Heart left ventricle (tissue), 16 donors: ENCODE measurements around the gene CTDSPL2. TPM values are rescaled to one million over a fixed set of nuclear protein-coding genes. Genes with fewer than 3 reads are reported as not detected.
"Not testable (repeated sequence)": the region's sequence is repeated elsewhere in the genome, so short reads cannot be mapped to it uniquely, and the experiment has no call there.

Experiments
- ATAC-seq, 4 donors: fragments of 200-7000 bp; cut with Tn5 transposase; one replicate each; pipeline ENCODE4 v1.9.1; 2020 to 2022; ENCODE audit warnings: moderate library complexity in 4 of 4, mild to moderate bottlenecking in 3 of 4, moderate number of reproducible peaks in 1 of 4
- DNase-seq, 5 donors: peaks; one replicate each; pipeline ENCODE4 v3.0.0-alpha.2; 2020
- H3K27ac ChIP-seq, 12 donors: fragments of 200-600 bp; sonication (generic) in 4 of 12; one replicate each; pipeline versions ENCODE4 v1.5.0 to v1.8.0; 2016 to 2022; ENCODE audit warnings: mild to moderate bottlenecking in 2 of 12
- H3K27me3 ChIP-seq, 9 donors: fragments of 200-600 bp; sonication (generic) in 2 of 9; one replicate each; pipeline versions ENCODE4 v1.5.1 to v1.8.0; 2016 to 2022; ENCODE audit warnings: mild to moderate bottlenecking in 3 of 9
- H3K36me3 ChIP-seq, 9 donors: fragments of 200-600 bp; sonication (generic) in 2 of 9; one replicate each; pipeline versions ENCODE4 v1.5.0 to v1.8.0; 2018 to 2022; ENCODE audit warnings: mild to moderate bottlenecking in 2 of 9
- H3K4me1 ChIP-seq, 12 donors: fragments of 200-600 bp; sonication (generic) in 4 of 12; one replicate each; pipeline versions ENCODE4 v1.5.0 to v1.8.0; 2016 to 2022; ENCODE audit warnings: mild to moderate bottlenecking in 3 of 12
- H3K4me3 ChIP-seq, 12 donors: fragments of 200-600 bp; sonication (generic) in 4 of 12; one replicate each; pipeline versions ENCODE4 v1.5.0 to v1.8.0; 2017 to 2022; ENCODE audit warnings: mild to moderate bottlenecking in 9 of 12, moderate library complexity in 4 of 12
- H3K9me3 ChIP-seq, 12 donors: fragments of 200-600 bp; sonication (generic) in 4 of 12; one replicate each; pipeline versions ENCODE4 v1.5.0 to v1.8.0; 2016 to 2022; ENCODE audit warnings: mild to moderate bottlenecking in 1 of 12
- POLR2A ChIP-seq, 2 donors: fragments of 450-650 bp; IDR thresholded peaks; one replicate each; pipeline ENCODE4 v1.6.1; 2017; ENCODE audit warnings: antibody characterized with exemption in 2 of 2, mild to moderate bottlenecking in 2 of 2, moderate library complexity in 2 of 2
- WGBS, 4 donors: extraction: QIAGEN DNeasy Blood & Tissue Kit in 2 of 4; methylation state at CpG; one replicate each; pipeline versions ENCODE4 v1.1.5 to v1.1.7; 2013 to 2018; 5-methylcytosine and 5-hydroxymethylcytosine counted together
- intact Hi-C, 10 donors: fragments of 100-400 bp; cut with DNase I; formaldehyde crosslinking; loops; one replicate each; pipeline versions ENCODE4 v1.11.1 to v1.14.2; 2022
- polyA plus RNA-seq, 2 donors: library from polyadenylated mRNA; stranded (reverse); fragments of 200-250 nt; gene quantifications; one replicate each; pipeline ENCODE4 v1.2.3, GENCODE V29; 2013
- total RNA-seq, 9 donors: library from RNA; depleted of rRNA in 2 of 9; stranded (reverse); fragments of >200 nt in 2 of 9; fragmentation: NEBNext Ultra II Directional in 3 of 9; extraction: Animal tissue kit (Norgen Biotek cat#: 25700) in 3 of 9; gene quantifications; one replicate each; pipeline versions ENCODE4 v1.1.0 to v1.2.4, GENCODE V29; 2016 to 2023
- TF ChIP-seq, protein P1 (sequence below), 12 donors: fragments of 200-600 bp; sonication (generic) in 4 of 12; IDR thresholded peaks; one replicate each; pipeline versions ENCODE4 v1.5.0 to v1.8.0; 2018 to 2022; ENCODE audit warnings: antibody characterized with exemption in 12 of 12, mild to moderate bottlenecking in 5 of 12
- donor health status: ischemic (EF 13 %, LVEDD 7.1; RV severe dilation, severe dysfunction).
- donor health status: healthy with polysubstance abuse.
- donor health status: DM: no; HTN: yes; CAD: no.
- donor health status: DM: no; HTN: no; CAD: no.
- donor health status: ischemic (EF 25% LVEDD 6.9; RV normal size, moderate dysfunction).
- donor health status: ischemic (EF 25% LVEDD 5.7; RV mildly dilated, moderate dysfunction).
- donor health status: healthy.
- donor health status: DM: yes; HTN: yes; CAD: no.
- donor health status: ischemic (EF 35%, LVEDD 5.7; RV mildly dilated, moderate dysfunction).
- donor health status: nonischemic (EF 11% LVEDD 7.7; RV severe dilation, severe dysfunction).
- donor health status: DM: yes; HTN: yes; CAD: no.
- donor health status: PGD.
- donor health status: ischemic (EF 29% LVEDD 5.4; RV normal size, mild dysfunction).
- donor health status: nonischemic (EF 23%, LVEDD 6.1; RV moderate dilation, normal function).

CTDSPL2 gene
- total and polyA plus RNA-seq, 11 donors, result 3.0 to 27.6 (median 18.3) TPM

DNA sequence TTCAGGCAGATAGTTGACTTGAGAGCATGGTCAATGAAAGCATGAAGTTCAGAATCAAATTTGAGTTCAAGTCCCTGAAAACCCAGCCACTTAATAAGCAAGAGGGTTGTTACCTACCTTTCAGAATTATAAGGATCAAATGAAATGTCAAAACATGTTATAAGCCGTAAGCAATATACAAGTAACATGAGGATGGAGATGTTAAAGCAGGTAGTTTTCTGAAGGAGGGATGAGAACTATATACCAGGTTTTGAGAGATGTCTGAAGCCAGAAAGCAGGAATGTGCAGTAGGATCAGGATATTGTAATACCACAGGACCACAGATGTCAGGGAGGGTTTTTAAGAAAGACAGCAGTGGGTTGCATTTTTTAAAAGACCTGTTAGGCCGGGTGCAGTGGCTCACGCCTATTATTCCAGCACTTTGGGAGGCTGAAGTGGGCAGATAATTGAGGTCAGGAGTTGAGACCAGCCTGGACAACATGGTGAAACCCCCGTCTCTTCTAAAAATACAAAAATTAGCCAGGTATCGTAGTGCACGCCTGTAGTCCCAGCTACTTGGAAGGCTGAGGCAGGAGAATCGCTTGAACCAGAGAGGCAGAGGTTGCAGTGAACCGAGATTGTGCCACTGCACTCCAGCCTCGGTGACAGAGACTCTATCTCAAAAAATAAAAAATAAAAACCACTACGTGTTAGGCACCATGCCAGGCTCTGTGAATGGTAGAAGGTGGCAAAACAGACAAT is 102.6 kb downstream of the CTDSPL2 start:
- Histone ChIP-seq H3K27me3 (no peaks in the 10 kb centered on the region), H3K4me3 (no peak overlapping the region), H3K9me3 (no peaks in the 10 kb centered on the region), H3K36me3 (peaks cover 0 to 64% (median 20%) of the 10 kb centered on the region in 9 donors), H3K27ac (no peak overlapping the region), H3K4me1 (peaks cover 0 to 4% (median 0%) of the 10 kb centered on the region in 12 donors)
- ATAC-seq (no peak), DNase-seq (no peak)
- no peak for TF ChIP-seq POLR2A (IDR thresholded peaks at IDR 0.05)
- TF ChIP-seq, protein P1, sequence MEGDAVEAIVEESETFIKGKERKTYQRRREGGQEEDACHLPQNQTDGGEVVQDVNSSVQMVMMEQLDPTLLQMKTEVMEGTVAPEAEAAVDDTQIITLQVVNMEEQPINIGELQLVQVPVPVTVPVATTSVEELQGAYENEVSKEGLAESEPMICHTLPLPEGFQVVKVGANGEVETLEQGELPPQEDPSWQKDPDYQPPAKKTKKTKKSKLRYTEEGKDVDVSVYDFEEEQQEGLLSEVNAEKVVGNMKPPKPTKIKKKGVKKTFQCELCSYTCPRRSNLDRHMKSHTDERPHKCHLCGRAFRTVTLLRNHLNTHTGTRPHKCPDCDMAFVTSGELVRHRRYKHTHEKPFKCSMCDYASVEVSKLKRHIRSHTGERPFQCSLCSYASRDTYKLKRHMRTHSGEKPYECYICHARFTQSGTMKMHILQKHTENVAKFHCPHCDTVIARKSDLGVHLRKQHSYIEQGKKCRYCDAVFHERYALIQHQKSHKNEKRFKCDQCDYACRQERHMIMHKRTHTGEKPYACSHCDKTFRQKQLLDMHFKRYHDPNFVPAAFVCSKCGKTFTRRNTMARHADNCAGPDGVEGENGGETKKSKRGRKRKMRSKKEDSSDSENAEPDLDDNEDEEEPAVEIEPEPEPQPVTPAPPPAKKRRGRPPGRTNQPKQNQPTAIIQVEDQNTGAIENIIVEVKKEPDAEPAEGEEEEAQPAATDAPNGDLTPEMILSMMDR (IDR thresholded peaks at IDR 0.05), result no peak
- intact Hi-C loops, result loop anchor here in 2 of 10 donors (10.0 kb wide), 1 partner anchor 105 kb away; the partner anchor contains the start of gene CTDSPL2 (in 2 of the 2)
- WGBS, 4 donors, result 73 to 78% (median 76%) methylated on average over 10 of the region's 10 CpGs

DNA sequence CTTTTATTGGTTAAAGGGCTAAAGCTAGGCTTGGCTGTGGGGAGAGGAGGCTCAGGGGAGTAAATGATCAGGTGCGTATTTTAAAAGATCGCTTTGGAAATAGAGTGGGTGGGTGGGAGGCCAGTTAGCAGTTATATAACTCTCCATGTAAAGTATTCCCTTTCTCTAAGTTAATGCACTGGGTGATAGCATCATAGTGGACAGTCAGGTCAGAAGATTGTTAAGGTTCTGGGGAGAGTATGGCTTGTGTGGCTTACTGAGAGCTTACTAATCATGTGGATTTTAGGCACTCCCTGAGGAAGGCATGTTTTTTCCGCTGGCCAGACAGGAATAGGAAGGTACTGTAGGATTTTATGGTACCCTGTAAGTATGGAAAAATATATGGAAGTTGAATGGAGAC is 103.2 kb downstream of the CTDSPL2 start:
- WGBS, 4 donors, result 95 to 98% (median 96%) methylated on average over 3 of the region's 3 CpGs
- intact Hi-C loops, result loop anchor here in 2 of 10 donors (10.0 kb wide), 1 partner anchor 106 kb away; the partner anchor contains the start of gene CTDSPL2 (in 2 of the 2)
- ATAC-seq, result no peak

DNA sequence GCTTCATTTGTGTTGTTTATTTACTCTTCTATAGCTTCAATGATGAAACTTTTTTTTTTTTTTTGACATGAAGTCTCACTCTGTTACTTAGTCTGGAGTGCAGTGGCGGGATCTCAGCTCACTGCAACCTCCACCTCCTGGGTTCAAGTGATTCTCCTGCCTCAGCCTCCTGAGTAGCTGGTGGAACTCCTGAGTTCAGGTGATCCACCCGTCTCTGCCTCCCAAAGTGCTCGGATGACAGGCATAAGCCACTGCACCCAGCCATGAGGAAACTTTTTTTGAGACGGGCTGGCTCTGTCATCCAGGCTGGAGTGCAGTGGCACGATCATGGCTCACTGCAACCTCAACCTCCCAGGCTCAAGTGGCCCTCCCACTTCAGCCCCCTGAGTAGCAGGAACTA is 104.8 kb downstream of the CTDSPL2 start:
- not testable (repeated sequence) for DNase-seq, H3K9me3 ChIP-seq, ATAC-seq, H3K27ac ChIP-seq, H3K27me3 ChIP-seq, H3K4me3 ChIP-seq
- intact Hi-C loops, result loop anchor here in 2 of 10 donors (10.0 kb wide), 1 partner anchor 107 kb away; the partner anchor contains the start of gene CTDSPL2 (in 2 of the 2)
- peaks cover 0 to 42% (median 6%) of the 10 kb centered on the region in 9 donors for H3K36me3 ChIP-seq
- WGBS, 4 donors, result 93 to 96% (median 96%) methylated on average over 5 of the region's 5 CpGs
- H3K4me1 ChIP-seq, result peaks cover 0 to 15% (median 9%) of the 10 kb centered on the region in 12 donors

More for the DNA sequence above, 103.2 kb downstream of the CTDSPL2 start:
- no peak for DNase-seq
- TF ChIP-seq, protein P1 (IDR thresholded peaks at IDR 0.05), result no peak
- no peak for TF ChIP-seq POLR2A (IDR thresholded peaks at IDR 0.05)
- Histone ChIP-seq H3K27me3 (no peaks in the 10 kb centered on the region), H3K27ac (no peak overlapping the region), H3K9me3 (no peaks in the 10 kb centered on the region), H3K4me1 (peaks cover 0 to 9% (median 5%) of the 10 kb centered on the region in 12 donors), H3K4me3 (no peak overlapping the region), H3K36me3 (peaks cover 0 to 58% (median 15%) of the 10 kb centered on the region in 9 donors)

DNA sequence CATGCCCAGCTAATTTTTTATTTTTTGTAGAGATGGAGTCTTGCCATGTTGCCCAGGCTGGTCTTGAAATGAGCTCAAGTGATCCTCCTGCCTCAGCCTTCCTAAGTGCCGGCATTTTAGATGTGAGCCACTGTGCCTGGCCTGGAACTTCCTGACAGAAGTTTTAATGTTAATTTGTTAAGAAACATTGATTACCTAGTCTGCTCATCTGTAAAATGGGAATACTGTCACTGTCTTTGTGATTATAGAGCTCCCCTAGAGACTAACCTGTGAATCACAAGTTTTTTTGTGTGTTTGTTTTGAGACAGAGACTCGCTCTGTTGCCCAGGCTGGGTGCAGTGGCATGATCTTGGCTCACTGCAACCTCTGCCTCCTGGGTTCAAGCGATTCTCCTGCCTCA is 105.3 kb downstream of the CTDSPL2 start:
- Histone ChIP-seq H3K27ac (no peak overlapping the region), H3K4me3 (no peak overlapping the region), H3K9me3 (no peaks in the 10 kb centered on the region), H3K4me1 (peaks cover 0 to 17% (median 9%) of the 10 kb centered on the region in 12 donors), H3K36me3 (peaks cover 0 to 38% (median 3%) of the 10 kb centered on the region in 9 donors), H3K27me3 (no peaks in the 10 kb centered on the region)
- TF ChIP-seq, protein P1 (IDR thresholded peaks at IDR 0.05), result no peak
- no peak for TF ChIP-seq POLR2A (IDR thresholded peaks at IDR 0.05)
- intact Hi-C loops, result loop anchor here in 2 of 10 donors (10.0 kb wide), 1 partner anchor 108 kb away; the partner anchor contains the start of gene CTDSPL2 (in 2 of the 2)
- no peak for ATAC-seq
- 95 to 100% (median 97%) methylated on average over 3 of the region's 3 CpGs for WGBS, 4 donors
- DNase-seq, result no peak
